Large intestine (tissue), 3 donors: ENCODE data around the gene CUX1. TPM values are rescaled to one million over a fixed set of nuclear protein-coding genes. Genes with fewer than 3 reads are reported as not detected.
"Not testable (repeated sequence)": the region's sequence is repeated elsewhere in the genome, so short reads cannot be mapped to it uniquely, and the experiment has no call there.

ENCODE experiments used
- DNase-seq, 2 donors: peaks; one replicate each; pipeline versions ENCODE4 v3.0.0 to v3.0.0-alpha.2; 2013
- H3K27ac ChIP-seq: one replicate; pipeline ENCODE4 v1.5.1; 2013; ENCODE audit warnings: low read length
- H3K27me3 ChIP-seq: 2 replicates; pipeline ENCODE4 v1.6.1; 2013; ENCODE audit warnings: low read length; ENCODE audit not compliant: control insufficient read depth, insufficient read depth
- H3K36me3 ChIP-seq: 2 replicates; pipeline ENCODE4 v1.6.1; 2013; ENCODE audit warnings: low read length; ENCODE audit not compliant: control insufficient read depth, insufficient read depth
- H3K4me1 ChIP-seq: one replicate; pipeline ENCODE4 v1.6.1; 2013; ENCODE audit warnings: low read length; ENCODE audit not compliant: control insufficient read depth, insufficient read depth
- H3K4me3 ChIP-seq: one replicate; pipeline ENCODE4 v1.5.1; 2013; ENCODE audit warnings: low read length
- H3K9me3 ChIP-seq: one replicate; pipeline ENCODE4 v1.6.1; 2013; ENCODE audit warnings: mild to moderate bottlenecking, low read depth, low read length, moderate library complexity; ENCODE audit not compliant: control insufficient read depth
- WGBS: methylation state at CpG from one replicate; pipeline ENCODE4 v1.1.5; 2013; ENCODE audit warnings: low lambda C conversion rate; ENCODE audit not compliant: insufficient coverage; 5-methylcytosine and 5-hydroxymethylcytosine counted together
- polyA plus RNA-seq: library from polyadenylated mRNA; unstranded; fragments of 120-200 nt; gene quantifications from one replicate; pipeline ENCODE4 v1.2.1, GENCODE V29; 2013

The CUX1 gene
- polyA plus RNA-seq, 1 donor: 72.9 TPM

DNA sequence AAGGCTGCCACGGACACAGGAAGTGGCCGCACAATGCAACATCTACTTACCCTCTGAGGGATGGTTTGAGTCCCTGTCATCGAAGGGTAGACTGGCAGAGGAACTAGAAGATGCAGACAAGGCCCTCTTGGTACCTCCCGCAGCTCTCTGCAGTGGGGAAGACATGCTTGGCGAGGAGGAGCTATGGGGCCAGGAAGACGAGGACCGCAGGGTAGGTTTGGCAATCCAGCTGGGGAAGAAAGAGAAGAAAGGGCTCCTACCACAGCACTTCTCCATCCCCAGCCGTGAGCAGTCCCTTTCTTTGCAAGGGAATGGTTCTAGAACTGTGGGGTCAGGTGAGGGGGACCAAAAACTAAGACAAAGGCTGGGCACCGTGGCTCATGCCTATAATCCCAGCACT is 511.9 kb downstream of the CUX1 start:
- H3K9me3 ChIP-seq, H3K27me3 ChIP-seq, H3K4me1 ChIP-seq, DNase-seq, H3K27ac ChIP-seq, H3K4me3 ChIP-seq, H3K36me3 ChIP-seq: not testable (repeated sequence)
- 81% methylated on average over 3 of the region's 9 CpGs for WGBS

DNA sequence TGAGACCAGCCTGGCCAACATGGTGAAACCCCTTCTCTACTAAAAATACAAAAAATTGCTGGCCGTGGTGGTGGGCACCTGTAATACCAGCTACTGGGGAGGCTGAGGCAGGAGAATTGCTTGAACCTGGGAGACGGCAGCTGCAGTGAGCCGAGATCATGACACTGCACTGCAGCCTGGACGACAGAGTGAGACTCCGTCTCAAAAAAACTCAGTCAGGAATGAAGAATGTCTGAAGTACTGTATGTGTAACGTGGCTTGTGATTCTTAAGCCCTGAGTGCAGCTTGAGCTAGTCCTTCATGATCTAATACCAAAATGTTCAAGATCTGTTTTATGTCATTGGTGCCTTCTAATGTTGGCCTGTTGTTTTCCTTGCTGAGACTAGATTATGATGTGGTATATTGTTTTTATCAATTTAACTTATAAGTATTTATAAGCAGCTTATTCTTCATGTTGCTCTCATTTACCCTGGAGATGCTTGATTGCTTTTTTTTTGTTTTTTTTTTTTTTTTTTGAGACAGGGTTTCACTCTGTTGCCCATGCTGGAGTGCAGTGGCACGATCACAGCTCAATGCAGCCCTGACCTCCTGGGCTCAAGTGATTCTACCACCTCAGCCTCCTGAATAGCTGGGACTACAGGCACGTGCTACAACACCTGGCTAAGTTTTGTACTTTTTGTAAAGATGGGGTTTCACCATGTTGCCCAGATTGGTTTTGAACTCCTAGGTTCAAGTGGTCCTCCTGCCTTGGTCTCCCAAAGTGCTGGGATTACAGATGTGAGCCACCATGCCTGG is 513.4 kb downstream of the CUX1 start:
- not testable (repeated sequence) for H3K27me3 ChIP-seq, DNase-seq, H3K4me1 ChIP-seq, H3K9me3 ChIP-seq, H3K27ac ChIP-seq, H3K4me3 ChIP-seq, H3K36me3 ChIP-seq
- WGBS: 100% methylated on average over 1 of the region's 8 CpGs

Other genes with a start within 250 kb of the CUX1 start
- not detected for gene MYL10, start 188.3 kb upstream of the CUX1 start, polyA plus RNA-seq